Stimulated activated CD8-positive, alpha-beta memory T cell treated with anti-CD3 and anti-CD28 coated beads, Interleukin-12 subunit alpha, Interleukin-12 subunit beta, amount 100 ng/mL, for 1 hour (primary cell): ENCODE data around the gene PLAAT2.
"Not testable (repeated sequence)": the region's sequence is repeated elsewhere in the genome, so short reads cannot be mapped to it uniquely, and the experiment has no call there.

Experiments
- DNase-seq: peaks from one replicate; pipeline ENCODE4 v3.0.0-alpha.2; 2020; ENCODE audit warnings: low read depth

PLAAT2 gene

GRCh38 chr11:63563201-63564055 lies at the start of gene PLAAT2:
TSS of gene PLAAT2 (minus strand) at chr11:63563379. CDS start at chr11:63563324, 55 bp downstream.
- no peak for DNase-seq

- no peak for DNase-seq
These were observed 49.0 kb upstream of the PLAAT2 start for GRCh38 chr11:63612181-63612580.

- no peak for DNase-seq
These were observed 48.2 kb upstream of the PLAAT2 start for GRCh38 chr11:63611395-63611747.

- no peak for DNase-seq
These were observed 47.6 kb upstream of the PLAAT2 start for GRCh38 chr11:63610604-63611394.

- no peak for DNase-seq
These were observed 46.9 kb upstream of the PLAAT2 start for GRCh38 chr11:63609971-63610580.

- no peak for DNase-seq
These were observed 46.4 kb upstream of the PLAAT2 start for GRCh38 chr11:63609536-63609935.

GRCh38 chr11:63608353-63609345 lies 45.5 kb upstream of the PLAAT2 start:
- no peak for DNase-seq

- no peak for DNase-seq
These were observed 40.0 kb upstream of the PLAAT2 start for GRCh38 chr11:63603180-63603518.

GRCh38 chr11:63602290-63603179 lies 39.4 kb upstream of the PLAAT2 start:
- not testable (repeated sequence) for DNase-seq

- no peak for DNase-seq
These were observed 36.3 kb upstream of the PLAAT2 start for GRCh38 chr11:63599211-63600122.

- no peak for DNase-seq
These were observed 35.4 kb upstream of the PLAAT2 start for GRCh38 chr11:63598556-63598955.

GRCh38 chr11:63595296-63595695 lies 32.1 kb upstream of the PLAAT2 start:
- DNase-seq, result no peak

GRCh38 chr11:63592975-63593395 lies 29.8 kb upstream of the PLAAT2 start:
- DNase-seq, result no peak

- no peak for DNase-seq
These were observed 27.0 kb upstream of the PLAAT2 start for GRCh38 chr11:63590024-63590788.

GRCh38 chr11:63589000-63589399 lies 25.8 kb upstream of the PLAAT2 start:
- DNase-seq, result no peak

GRCh38 chr11:63586451-63587166 lies 23.4 kb upstream of the PLAAT2 start:
- no peak for DNase-seq

- DNase-seq, result no peak
These were observed 20.1 kb upstream of the PLAAT2 start for GRCh38 chr11:63583357-63583677.

- DNase-seq, result not testable (repeated sequence)
These were observed 18.0 kb upstream of the PLAAT2 start for GRCh38 chr11:63581224-63581623.
